RWPE1 (cell line): Measurements from ENCODE around the gene EBF4.

ENCODE experiments used
- CTCF ChIA-PET: fragments of 350-600 bp; sonication (Branson Sonifier 250); formaldehyde crosslinking; extraction: SDS; loops from one replicate; lab custom pipeline; 2021; lab: Yijun Ruan, JAX
- POLR2A ChIA-PET: fragments of 400-600 bp; formaldehyde crosslinking; extraction: SDS; loops from one replicate; lab custom pipeline; 2020; ENCODE audit warnings: antibody characterized with exemption; ENCODE audit not compliant: low non-redundant PET; lab: Yijun Ruan, JAX
- DNase-seq: peaks from one replicate; pipeline ENCODE4 v3.0.0; 2012; ENCODE audit warnings: low spot score
- H3K27ac ChIP-seq: fragments of 450-650 bp; 2 replicates; pipeline ENCODE4 v1.5.1; 2017
- CTCF ChIP-seq: fragments of 450-650 bp; conservative IDR thresholded peaks from 2 replicates; pipeline ENCODE4 v1.5.1; 2017; ENCODE audit warnings: low read depth, mild to moderate bottlenecking

Gene EBF4

GRCh38 chr20:2793471-2793870 lies 100.9 kb downstream of the EBF4 start:
- TF ChIP-seq CTCF, result no peak
- ChIA-PET POLR2A (no interaction called here), CTCF (no interaction called here)
- no peak overlapping the region for H3K27ac ChIP-seq
- no peak for DNase-seq

- POLR2A ChIA-PET, result no interaction called here
- CTCF ChIA-PET, result interaction anchor here (0.6 to 0.7 kb wide), 2 partner anchors 59 to 206 kb away, joined by 4 read pairs; no protein-coding TSS in a partner anchor
- no peak overlapping the region for H3K27ac ChIP-seq
- no peak for TF ChIP-seq CTCF
- no peak for DNase-seq
These were observed 101.7 kb downstream of the EBF4 start for GRCh38 chr20:2794202-2794748.

- POLR2A ChIA-PET, result no interaction called here
- DNase-seq, result no peak
- no peak overlapping the region for H3K27ac ChIP-seq
- no peak for TF ChIP-seq CTCF
- CTCF ChIA-PET, result interaction anchor here (0.6 to 0.7 kb wide), 3 partner anchors 60 to 205 kb away, joined by 3 to 4 read pairs (median 4); no protein-coding TSS in a partner anchor
These were observed 102.4 kb downstream of the EBF4 start for GRCh38 chr20:2794866-2795447.

- POLR2A ChIA-PET, result no interaction called here
- CTCF ChIA-PET, result interaction anchor here (0.6 kb wide), 1 partner anchor 81 kb away, joined by 3 read pairs; no protein-coding TSS in a partner anchor
- no peak for TF ChIP-seq CTCF
- H3K27ac ChIP-seq, result no peak overlapping the region
- DNase-seq, result no peak
These were observed 102.9 kb downstream of the EBF4 start for GRCh38 chr20:2795451-2795850.

- TF ChIP-seq CTCF, result no peak
- no peak overlapping the region for H3K27ac ChIP-seq
- CTCF ChIA-PET, result interaction anchor here (0.7 kb wide), 1 partner anchor 89 kb away, joined by 3 read pairs; no protein-coding TSS in a partner anchor
- no peak for DNase-seq
- POLR2A ChIA-PET, result no interaction called here
These were observed 103.6 kb downstream of the EBF4 start for GRCh38 chr20:2796011-2796660.

GRCh38 chr20:2797136-2797983 lies 104.8 kb downstream of the EBF4 start:
- no peak overlapping the region for H3K27ac ChIP-seq
- DNase-seq, result no peak
- ChIA-PET POLR2A (no interaction called here), CTCF (interaction anchor here (1.0 kb wide), 1 partner anchor 54 kb away, joined by 3 read pairs; no protein-coding TSS in a partner anchor)
- no peak for TF ChIP-seq CTCF
